DMS114 treated with DMSO at 0.1 percent for 48 hours (cell line): Measurements from ENCODE around the gene TIMMDC1.
"Not testable (repeated sequence)": the region's sequence is repeated elsewhere in the genome, so short reads cannot be mapped to it uniquely, and the experiment has no call there.

ENCODE experiments used
- DNase-seq: peaks from one replicate; lab custom pipeline; 2025; ENCODE audit not compliant: unreplicated experiment; lab: John Stamatoyannopoulos, UW

TIMMDC1 gene

DNA sequence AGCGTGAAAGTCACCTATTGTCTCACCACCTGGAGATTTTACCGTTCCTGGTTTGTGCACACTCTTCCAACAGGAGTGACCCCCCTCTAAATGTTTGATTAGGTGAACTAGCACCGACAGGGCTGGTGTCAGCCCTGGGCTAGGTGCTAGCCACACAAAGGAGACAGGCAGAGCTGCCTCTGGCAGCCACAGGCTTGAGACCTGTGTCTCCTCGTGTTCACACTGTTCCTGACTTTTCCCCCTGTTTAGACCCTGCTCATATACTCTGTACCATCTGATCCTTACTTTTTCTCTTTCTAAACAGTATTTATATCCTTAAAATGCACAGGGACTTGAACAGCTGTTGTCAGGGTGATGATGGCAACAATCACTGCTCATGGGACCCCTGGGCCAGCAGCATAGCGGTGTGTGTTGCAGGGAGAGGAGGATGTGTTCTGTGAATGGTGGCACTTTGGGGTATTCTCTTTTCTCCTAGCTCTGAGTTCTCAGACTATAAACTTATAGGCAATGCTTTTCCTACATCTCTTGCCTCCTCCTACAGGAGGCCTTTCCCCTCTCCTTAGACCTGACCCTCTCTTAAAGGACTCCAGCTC, 55.6 kb downstream of the TIMMDC1 start:
- no peak for DNase-seq

DNA sequence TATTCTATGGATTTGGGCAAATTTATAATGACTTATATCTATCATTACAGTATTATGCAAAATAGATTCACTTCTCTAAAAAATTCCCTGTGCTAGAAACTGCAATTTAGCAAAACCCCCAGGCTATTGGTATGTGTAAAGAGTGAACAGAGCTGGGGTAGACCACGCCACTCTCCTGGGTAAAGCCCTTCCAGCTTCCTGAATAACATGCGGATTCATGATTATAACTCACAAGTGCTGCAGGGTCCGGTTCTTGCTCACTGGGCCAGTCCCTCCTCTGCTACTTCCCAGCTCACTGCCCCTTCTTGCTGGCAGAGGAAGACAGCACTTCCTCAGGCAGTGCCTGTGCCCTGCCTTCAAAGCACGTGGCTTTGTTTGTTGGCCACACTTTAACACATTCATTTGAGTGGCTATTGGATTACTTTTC, 57.0 kb downstream of the TIMMDC1 start:
- DNase-seq, result no peak

DNA sequence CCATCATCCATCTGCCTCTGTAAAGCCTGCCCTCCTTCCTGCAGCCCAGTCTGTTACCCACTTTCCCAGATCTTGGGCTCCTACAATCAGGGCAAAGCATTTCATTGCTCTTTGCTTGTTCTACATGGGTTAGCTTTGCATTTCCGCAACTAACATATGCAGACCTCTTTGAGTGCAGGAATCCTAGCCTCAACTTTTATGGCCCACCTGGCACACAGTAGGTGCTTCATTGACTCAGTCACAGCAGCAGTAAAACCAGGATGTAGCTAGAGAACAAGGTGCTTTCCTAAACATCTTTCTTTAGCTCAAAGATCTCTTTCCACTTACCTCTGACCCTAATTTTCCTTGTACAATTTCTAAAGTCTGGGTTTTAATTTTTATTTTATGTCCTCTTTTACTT, 57.6 kb downstream of the TIMMDC1 start:
- no peak for DNase-seq

DNA sequence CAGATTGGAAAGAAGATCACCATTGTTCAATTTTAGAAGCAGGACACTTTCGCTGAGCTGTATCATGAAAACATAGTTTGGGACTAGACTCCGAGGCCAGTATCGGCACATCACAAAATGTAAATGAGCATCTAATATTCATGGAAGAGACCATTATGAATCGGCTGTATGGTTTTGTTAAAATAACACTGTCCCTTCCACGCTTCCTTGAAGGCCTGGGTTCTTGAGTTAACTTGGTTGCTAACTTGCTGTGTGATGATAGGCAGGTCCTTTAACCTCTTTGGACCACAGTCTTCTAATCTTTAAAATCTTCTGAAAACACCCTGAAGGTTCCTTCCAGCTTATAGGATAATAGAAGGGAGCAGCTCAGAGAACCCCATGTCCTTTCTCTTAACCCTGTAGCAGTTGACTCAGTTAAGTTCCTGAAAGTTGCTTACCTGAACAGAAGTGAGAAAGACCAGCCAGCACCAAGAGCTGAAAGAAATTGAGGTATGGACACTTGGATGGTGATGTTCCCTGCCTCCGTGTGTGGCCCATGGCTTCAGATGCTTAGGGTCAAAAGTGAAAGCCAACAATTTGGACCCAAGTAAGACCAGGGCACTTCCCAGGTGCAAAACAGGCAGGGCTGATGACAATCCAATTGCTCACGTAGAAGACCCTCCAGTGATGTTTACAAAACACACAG, 59.0 kb downstream of the TIMMDC1 start:
- DNase-seq, result no peak

DNA sequence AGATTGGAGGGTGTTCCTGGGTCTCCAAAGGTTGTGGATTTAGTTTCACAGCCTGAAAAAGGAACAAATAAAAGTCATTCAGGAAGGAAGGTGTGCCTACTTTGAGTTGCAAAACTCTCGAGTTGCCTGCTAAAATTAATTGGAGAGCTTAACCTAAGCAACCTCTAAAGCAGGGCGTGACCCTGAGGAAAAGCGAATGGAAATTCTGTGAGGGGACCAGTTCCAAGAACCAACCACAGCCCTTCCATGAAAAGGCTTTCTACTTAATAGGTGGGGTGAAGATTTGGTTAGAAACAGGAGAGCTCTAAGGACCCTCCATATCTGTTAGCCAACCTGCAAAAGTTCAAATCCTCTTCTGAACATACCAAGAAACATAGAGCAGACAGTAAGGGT, 59.5 kb downstream of the TIMMDC1 start:
- no peak for DNase-seq

DNA sequence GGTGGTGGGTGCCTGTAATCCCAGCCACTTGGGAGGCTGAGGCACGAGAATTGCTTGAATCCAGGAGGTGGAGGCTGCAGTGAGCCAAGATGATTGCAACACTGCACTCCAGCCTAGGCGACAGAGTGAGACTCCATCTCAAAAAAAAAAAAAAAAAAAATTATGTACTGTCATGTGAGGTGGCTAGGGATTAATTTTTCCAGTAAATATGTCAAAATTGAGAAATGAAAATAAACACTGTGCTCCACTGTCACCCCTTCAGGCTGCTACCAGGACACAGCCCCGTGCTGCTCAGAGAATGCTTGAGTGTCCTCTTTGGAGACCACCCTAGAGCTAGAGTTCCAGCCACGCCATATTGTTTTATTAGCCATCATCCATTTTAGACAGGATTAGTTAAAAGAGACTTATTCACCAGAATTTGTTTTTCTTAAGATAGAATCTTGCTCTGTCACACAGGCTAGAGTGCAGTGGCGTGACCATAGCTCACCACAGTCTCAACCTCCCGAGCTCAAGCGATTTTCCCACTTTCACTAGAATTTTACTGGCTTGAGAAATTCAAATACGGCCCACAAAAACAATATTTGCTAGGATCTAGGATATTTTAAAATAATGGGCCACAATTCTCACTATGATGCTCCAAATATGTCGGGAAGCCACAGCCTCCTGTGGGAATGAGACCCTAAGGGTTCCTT, 60.4 kb downstream of the TIMMDC1 start:
- no peak for DNase-seq

DNA sequence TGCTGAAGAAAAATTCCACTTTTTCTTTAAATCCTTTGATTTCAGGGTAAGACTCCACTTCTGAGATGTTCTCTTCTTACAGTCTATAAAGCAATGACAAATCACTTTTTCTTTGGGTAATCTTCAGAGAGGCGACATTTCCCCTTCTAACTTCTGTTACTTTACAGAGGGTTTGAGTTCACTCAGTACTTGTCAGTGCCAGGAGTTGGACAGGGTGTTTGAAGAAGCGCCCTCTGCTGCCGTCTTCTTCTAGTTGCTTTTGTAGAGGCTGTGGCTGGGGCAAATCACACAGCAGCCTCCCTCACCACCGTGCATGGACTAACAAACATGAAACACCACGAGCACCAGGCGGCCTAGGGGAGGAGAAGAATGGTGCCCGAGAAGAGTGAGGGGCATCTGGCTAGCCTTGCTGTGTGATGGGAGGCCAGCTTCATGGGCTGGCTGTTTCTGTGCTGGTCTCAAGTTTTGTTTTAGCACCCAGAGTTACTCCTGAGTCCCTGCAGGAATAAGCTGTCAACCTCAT, 61.2 kb downstream of the TIMMDC1 start, which contains the start of gene CD80:
Gene CD80, minus strand, starts transcription at position 174 of the 523 bp plus-strand sequence. CDS start 1,886 bp downstream, outside the sequence.
- no peak for DNase-seq

DNA sequence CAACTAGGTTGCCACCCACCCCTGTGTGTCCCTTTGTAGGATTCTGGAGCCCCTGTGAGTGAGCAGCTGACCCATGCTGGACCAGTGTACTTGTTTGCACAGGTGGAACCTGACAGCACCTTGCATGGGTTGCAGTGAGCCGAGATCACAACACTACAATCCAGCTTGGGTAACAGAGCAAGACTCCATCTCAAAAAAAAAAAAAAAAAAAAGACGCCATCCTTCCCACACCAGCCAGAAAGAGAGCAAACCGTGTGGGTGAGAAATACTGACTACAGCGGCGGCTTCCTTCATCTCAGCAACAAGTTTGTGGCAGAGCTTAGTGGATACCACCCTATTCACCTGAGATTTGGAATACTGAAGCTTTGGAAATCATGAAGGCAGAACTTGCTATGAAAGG, 61.8 kb downstream of the TIMMDC1 start:
- no peak for DNase-seq

DNA sequence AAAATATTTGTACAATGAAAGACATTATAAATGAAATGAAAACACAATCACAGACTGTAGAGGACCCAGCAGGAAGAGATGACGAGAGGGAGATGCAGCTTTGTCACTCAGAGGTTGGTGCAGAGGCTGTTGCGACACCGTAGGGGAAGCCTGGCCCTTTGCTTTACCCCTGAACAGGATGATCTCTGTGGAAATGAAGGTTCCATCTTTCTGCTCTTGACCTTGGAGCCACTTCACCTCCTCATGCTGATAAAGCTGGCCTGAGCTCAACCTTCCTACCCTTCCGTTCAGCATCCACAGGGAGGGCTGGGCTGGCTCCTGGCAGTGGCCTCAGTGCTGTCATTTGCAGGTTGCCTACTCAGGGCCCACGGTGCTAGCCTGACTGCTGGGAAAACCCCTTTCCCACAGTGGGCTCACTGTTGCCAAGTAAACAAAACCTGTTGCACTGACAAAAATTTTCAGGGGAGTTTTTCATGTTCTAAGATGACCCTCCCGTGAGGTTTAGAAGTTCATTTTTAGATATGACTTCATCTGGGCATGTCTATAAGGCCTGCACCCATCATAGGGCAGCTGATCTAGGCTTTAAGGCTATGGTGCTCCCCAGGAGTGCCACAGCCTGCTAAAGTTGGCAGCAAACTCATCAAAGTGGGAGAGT, 64.1 kb downstream of the TIMMDC1 start:
- DNase-seq, result no peak

DNA sequence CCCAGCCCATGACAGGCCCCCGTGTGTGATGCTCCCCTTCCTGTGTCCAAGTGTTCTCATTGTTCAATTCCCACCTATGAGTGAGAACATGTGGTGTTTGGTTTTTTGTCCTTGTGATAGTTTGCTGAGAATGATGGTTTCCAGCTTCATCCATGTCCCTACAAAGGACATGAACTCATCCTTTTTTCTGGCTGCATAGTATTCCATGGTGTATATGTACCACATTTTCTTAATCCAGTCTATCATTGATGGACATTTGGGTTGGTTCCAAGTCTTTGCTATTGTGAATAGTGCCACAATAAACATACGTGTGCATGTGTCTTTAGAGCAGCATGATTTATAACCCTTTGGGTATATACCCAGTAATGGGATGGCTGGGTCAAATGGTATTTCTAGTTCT, 65.0 kb downstream of the TIMMDC1 start:
- DNase-seq, result not testable (repeated sequence)

DNA sequence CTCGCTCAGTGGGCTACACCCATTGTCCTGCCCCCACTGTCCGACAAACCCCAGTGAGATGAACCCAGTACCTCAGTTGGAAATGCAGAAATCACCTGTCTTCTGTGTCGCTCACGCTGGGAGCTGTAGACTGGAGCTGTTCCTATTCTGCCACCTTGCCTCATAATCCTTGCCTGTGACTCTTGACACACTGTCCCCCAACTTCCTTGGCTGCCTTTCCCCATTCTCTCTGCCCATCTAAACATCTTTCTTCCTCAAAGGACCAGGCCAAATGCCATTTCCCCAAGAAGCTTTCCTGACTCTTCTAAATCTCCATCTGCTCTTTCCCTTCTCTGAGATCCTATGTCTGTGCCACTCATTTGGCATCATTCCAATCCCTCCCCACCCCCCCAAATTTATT, 70.8 kb downstream of the TIMMDC1 start:
- no peak for DNase-seq

DNA sequence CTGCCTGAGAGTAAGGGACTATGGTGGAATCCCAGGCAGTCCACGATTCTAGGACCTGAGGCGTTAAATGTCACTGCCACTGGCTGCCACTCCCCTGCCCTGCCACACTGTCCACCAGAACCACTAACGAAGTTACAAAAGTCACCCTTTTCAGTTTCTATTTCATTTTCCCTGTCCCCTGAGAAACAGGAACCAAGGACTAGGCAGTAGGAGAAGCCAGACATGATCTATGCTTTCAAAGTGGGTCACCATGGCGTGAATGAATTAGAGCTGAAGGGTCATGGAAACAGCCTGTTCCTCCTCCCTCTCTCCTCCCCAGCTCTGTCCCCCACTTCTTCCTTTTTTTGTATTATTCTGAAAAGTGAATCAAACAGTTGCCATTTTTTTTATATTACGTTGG, 71.9 kb downstream of the TIMMDC1 start:
- DNase-seq, result no peak

DNA sequence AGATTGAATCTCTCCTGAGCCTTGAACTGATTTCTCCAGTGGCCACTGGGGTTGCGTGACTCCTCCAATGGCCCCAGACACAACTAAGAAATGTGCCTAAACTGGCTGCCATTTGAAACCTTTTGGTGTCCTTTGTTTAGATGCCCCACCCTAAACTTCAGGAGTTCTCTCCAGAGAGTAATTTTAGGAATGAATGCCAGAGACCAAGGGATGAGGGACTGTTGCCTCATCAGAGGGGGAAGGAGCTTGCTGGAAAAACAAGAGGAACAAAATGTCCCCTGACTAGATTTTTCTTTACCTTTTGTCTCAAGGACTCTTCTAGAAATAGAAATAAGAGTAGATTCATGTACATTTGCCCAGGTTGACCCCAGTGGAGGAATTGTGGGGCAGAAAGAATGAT, 72.9 kb downstream of the TIMMDC1 start:
- DNase-seq, result no peak

DNA sequence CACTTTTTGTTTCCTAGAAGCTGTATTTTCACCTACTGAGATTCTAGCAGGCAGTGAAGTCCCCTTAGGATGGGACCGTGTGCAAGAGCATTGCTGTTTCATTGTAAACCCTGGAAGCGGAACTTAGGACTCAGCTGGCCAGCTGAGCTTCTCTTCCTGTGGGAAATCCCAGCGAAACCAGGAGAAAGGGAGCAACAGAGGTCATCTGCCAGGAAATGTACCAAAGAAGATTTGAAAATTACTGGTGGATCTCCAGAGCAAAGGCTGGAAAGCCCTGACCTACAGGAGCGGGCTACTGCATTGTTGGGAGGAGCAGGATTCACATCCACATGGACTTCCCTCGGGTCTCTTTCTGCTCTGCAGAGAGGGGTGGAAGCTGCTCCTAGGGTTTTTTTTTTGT, 73.3 kb downstream of the TIMMDC1 start:
- DNase-seq, result no peak
